GM18511 (cell line): ENCODE data around the gene PGF.

Source experiments
- ATAC-seq: cut with Tn5 transposase; IDR thresholded peaks from one replicate; pipeline ENCODE4 v1.9.1; 2021; ENCODE audit warnings: mild to moderate bottlenecking, moderate library complexity; ENCODE audit not compliant: unreplicated experiment

PGF gene

GRCh38 chr14:74921053-74921620, 34.3 kb downstream of the PGF start:
- no peak for ATAC-seq

DNA sequence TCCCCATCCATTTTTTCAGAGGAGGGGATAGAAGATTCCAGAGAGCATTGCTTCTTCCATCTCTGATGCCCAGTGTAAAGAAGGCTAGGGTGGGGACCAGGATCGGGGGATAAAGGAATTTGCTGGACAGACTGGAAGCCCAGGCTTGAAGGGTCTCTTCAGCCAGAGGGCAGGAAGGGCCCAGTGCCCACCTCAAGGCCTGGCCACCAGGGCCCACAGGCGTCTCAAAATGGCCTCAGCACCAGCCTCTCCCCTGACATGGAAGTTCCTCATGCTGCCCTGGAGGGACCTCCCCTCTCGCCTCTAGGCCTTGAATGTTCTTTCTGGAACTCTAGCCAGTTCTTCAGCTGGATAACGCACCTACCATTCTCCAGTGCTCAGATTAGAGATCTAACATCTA, 35.1 kb downstream of the PGF start:
- ATAC-seq, result no peak

- ATAC-seq, result no peak
Observed at GRCh38 chr14:74919421-74920165, 35.8 kb downstream of the PGF start.

- ATAC-seq, result no peak
Observed at GRCh38 chr14:74918380-74918779, 37.0 kb downstream of the PGF start.

GRCh38 chr14:74917646-74918081, 37.7 kb downstream of the PGF start:
- no peak for ATAC-seq

GRCh38 chr14:74917178-74917543, 38.2 kb downstream of the PGF start:
- ATAC-seq, result no peak

DNA sequence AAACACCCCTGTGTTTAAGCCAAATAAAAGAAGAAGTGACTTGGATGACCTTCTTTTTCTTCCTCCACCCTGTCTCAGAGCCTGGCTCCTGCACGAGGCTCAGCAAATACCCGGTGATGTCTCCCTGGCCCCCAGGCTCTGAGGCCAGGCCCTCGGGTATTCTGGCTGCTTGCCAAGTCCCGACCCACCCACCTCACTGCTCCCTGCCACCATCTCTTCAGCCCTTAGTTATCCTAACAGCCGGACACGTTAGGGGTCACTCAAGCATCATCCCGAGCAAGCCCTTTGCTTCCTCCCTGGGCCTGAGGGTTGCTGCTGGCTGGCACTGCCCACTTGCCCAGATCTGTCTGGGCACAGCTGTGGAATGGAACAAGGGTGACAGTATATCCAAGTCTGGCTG, 39.6 kb downstream of the PGF start:
- ATAC-seq, result no peak

DNA sequence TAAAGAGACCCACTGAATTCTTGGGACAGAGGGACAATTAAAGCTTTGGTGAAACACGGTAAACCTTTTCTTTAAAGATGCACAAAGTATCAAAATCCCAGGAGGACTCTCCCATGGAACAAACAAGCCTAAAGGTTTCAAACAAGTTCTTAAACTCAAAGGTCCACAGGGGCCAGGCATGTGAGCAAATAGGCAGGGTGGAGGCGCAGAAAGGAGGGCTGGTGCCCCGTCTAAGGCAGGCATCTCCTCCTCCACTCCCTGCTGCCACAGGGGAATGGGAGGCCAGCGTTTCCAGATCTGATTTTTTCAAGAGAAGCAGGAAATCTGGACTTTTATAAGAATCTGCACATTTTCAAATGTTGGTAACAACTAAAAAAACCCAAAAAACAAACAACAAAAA, 40.0 kb downstream of the PGF start:
- no peak for ATAC-seq

DNA sequence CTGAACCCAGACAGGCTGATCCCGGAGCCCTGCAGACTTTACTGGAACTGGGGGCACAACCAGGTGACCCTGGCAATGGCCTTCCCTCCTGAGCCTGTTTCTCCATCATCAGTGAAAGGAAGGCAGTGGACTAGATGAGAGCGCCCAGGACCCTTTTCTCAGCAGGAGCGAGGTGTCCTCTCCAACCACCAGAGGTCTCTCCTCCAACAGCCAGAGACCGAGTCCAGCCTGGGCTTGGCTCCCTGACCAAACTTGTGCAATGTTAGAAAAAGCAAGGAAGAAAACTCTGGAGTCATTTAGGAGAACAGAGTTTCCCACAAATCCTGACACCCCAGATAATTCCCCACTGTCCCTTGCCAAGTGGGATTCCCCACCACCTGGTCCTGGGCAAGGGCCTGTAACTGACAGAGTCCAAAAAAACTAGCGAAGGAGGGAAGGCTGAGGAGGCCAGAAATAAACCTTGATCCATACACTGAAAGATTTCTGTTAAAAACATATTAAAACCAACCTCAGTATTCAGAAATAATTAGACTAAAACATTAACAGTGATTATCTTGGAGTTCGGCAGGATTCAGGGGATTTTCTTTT, 41.3 kb downstream of the PGF start:
- no peak for ATAC-seq

- no peak for ATAC-seq
Observed at GRCh38 chr14:74913393-74913910, 41.9 kb downstream of the PGF start.

DNA sequence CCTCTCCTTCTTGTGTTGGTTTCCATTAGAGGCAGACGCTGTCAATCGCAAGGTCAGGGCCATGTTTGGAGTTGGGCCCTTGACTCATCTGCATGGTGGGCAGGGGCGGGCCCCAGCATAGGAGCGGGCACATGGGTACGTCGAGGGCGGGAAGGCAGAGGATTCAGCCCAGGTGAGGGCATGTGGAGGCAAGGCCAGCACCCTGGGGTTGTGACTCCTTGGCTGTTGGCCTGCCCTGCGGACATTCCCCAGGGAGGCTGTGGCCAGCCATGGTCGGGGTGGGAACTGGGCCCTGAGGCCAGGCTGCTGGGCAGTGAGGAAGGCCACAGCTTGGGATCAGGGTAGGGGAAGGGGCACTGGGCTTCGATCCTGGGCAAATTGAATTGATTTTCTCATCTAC, 42.6 kb downstream of the PGF start:
- no peak for ATAC-seq

DNA sequence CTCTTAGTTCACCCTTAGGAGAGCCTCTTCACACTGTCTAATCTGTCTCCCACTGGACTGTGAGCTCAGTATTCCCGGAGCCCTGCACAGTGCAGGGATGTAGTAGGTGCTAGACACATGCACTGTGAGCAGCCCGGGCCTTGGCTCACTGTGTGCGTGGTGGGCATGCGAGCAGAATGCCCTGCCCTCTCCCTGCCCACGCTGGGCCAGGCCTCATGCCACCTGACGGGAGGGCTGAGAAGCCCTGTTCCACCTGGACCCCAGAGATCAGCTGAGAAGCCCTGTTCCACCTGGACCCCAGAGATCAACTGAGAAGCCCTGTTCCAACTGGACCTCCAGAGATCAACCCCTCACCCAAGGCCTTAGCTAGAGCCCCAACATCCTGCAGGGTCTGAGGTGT, 43.3 kb downstream of the PGF start:
- no peak for ATAC-seq

DNA sequence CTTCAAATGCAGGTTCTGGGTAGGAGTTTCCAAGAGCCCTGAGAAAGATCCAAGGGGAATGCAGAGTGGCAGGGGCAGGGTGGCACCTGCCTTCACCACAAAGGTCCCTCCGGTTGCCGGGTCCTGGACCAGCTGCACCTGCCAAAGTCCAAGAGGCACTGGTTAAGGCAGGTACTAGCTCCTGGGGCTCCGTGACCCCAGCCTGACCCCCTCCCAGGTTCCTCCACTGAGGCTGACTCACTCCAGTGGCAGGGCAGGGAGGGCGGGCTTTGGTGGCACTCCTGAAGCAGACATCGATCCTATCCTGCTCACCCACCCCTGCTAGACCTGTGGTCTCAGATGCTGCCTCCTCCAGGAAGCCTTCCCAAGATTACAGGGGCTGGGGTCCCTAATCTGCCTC, 43.7 kb downstream of the PGF start:
- no peak for ATAC-seq

GRCh38 chr14:74911221-74911620, 44.2 kb downstream of the PGF start:
- ATAC-seq, result no peak

DNA sequence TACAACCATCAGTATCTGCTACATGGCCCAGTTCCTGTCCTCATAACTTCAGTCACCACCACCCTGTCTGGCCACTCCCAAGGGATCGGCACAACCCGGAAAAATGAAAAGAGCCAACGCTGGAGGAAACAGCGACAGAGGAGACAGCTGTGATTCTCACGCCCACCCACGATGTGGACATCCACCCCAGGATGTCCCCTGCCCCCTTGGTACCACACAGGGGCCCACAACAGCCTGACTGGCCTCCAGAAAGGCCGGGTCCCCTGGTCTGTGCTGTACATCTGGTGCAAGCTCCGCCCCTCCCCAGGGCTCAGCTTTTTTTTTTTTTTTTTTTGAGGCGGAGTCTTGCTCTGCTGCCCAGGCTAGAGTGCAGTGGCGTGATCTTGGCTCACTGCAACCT, 44.8 kb downstream of the PGF start:
- no peak for ATAC-seq

DNA sequence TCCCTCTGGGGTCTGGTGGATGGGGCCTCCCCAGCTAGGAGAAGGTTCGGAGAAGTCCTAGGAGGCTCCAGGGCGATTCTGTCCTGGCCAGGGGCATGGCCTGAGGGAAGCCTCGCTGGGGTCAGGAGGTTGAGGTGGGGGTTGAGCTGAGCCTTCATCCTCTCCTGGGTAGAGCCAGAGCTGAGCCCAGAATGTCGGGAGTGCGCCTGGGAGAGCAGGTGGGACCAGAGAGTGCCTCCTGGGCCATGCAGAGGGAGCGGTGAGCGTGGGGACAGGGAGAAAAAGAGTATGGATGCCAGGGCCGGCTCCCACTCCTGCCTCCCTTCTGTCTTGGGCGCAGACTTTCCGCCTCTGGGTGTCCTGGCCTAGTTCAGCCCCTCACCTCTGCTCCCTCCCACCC, 45.5 kb downstream of the PGF start:
- no peak for ATAC-seq

GRCh38 chr14:74909501-74909900, 45.9 kb downstream of the PGF start:
- ATAC-seq, result no peak

DNA sequence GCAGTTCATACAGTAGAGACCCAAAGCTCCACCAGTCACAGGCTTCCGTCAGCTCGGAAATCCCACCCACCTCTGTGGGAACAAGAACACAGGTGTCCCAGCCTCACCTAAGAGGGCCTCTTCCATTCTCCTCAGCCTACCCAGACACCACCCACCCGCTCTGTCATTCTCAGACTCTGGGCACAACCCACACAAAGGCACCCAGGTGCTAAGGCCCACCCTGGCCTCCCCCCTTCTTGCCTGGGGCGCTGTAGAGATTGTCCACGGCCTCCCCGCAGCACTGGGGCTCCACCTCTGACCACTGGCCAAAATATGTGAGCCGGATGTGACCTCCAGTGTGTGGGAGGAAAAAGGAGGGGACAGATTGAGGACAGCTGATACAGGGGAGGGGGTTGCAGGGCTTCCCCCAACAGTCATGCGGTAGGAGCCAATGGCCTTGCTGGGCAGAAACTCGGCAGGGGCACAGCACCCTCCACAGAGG, 46.5 kb downstream of the PGF start:
- ATAC-seq, result no peak

GRCh38 chr14:74907744-74908143, 47.7 kb downstream of the PGF start:
- no peak for ATAC-seq

DNA sequence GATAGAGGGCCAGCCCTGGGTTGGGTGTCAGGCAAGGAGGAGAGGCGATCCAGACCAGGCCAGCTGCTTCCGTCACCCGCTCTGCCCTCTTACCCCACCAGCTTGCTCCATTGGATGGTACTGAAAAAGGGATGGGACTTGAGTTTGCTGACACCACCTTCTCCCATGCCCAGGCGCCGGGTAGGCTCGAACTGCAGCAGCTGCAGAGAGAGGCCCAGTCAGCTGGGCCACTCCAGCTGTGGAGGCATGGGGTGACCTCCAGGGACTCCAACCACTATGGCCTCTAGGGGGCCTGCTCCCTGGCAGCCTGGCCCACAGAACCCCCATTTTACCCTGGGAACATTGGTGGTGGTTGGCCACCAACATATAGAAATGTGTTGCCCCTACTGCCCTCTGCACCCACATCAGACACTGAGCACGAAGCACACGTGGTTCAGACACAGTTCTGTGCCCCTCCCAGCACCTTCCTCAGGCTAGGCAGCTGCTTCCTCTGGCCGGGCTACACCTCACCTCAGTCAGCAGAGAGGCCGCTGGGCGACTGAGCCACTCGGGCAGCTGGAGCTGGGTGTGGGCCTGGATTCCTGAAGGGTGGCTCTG, 48.4 kb downstream of the PGF start:
- no peak for ATAC-seq

DNA sequence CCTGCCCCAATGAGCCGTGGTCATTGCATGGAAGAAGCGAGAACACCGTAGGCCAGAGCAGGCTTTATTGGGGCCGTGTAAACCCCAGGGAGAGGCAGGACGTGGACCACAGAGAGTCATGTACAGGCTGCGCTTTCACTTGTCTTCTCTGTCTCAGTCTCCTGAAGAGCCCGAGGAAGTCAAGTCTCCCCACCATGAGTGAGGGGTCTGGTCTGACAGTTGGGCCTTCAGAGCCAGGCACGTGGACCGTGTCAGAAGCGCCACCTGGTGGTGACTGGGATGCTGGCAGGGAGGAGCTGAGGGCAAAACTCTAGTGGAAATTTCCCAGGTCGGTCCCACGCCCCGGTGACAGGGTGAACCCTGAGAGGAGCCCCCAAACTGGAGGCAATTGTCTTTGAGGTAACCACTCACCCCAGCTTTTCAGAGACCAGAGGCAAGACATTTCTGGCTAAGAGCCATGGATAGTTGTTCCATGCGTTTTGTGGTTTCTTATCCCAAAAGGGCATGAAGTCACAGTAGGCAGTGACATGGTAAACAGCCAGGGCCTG, 49.7 kb downstream of the PGF start:
- ATAC-seq, result no peak
